ENCODE data around the gene GPR61.

The GPR61 gene

GRCh38 chr1:109541102-109541501 is 1.4 kb downstream of the GPR61 start:
- no peak for DNase-seq
- Histone ChIP-seq H3K4me3 (ENCODE audit: low read depth, low read length) (no peak overlapping the region), H3K27ac (no peak overlapping the region), H3K27me3 (replicated peaks) (no peaks in the 10 kb centered on the region), H3K36me3 (replicated peaks) (no peaks in the 10 kb centered on the region)
- no peak for TF ChIP-seq CTCF (IDR thresholded peaks at IDR 0.05; ENCODE audit: low read depth, low read length, missing control alignments)
- in situ Hi-C loops (cut with HindIII; ENCODE audit: low pct_ligation_motif_present, low sequenced_read_pairs): no loop called here

- H3K4me3 ChIP-seq (ENCODE audit: low read depth, low read length): no peak overlapping the region
- in situ Hi-C loops (cut with HindIII; ENCODE audit: low pct_ligation_motif_present, low sequenced_read_pairs): no loop called here
- H3K36me3 ChIP-seq (replicated peaks): no peaks in the 10 kb centered on the region
- H3K27ac ChIP-seq: no peak overlapping the region
- DNase-seq: no peak
- no peak for TF ChIP-seq CTCF (IDR thresholded peaks at IDR 0.05; ENCODE audit: low read depth, low read length, missing control alignments)
- no peaks in the 10 kb centered on the region for H3K27me3 ChIP-seq (replicated peaks)
Measured at GRCh38 chr1:109542657-109543056, 3.0 kb downstream of the GPR61 start.

DNA sequence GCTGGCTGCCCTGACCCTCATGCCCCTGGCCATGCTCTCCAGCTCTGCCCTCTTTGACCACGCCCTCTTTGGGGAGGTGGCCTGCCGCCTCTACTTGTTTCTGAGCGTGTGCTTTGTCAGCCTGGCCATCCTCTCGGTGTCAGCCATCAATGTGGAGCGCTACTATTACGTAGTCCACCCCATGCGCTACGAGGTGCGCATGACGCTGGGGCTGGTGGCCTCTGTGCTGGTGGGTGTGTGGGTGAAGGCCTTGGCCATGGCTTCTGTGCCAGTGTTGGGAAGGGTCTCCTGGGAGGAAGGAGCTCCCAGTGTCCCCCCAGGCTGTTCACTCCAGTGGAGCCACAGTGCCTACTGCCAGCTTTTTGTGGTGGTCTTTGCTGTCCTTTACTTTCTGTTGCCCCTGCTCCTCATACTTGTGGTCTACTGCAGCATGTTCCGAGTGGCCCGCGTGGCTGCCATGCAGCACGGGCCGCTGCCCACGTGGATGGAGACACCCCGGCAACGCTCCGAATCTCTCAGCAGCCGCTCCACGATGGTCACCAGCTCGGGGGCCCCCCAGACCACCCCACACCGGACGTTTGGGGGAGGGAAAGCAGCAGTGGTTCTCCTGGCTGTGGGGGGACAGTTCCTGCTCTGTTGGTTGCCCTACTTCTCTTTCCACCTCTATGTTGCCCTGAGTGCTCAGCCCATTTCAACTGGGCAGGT is 3.8 kb downstream of the GPR61 start:
- no peaks in the 10 kb centered on the region for H3K36me3 ChIP-seq (replicated peaks)
- no peak for TF ChIP-seq CTCF (IDR thresholded peaks at IDR 0.05; ENCODE audit: low read depth, low read length, missing control alignments)
- DNase-seq: no peak
- no peak overlapping the region for H3K27ac ChIP-seq
- no peak overlapping the region for H3K4me3 ChIP-seq (ENCODE audit: low read depth, low read length)
- in situ Hi-C loops (cut with HindIII; ENCODE audit: low pct_ligation_motif_present, low sequenced_read_pairs): no loop called here
- no peaks in the 10 kb centered on the region for H3K27me3 ChIP-seq (replicated peaks)

GRCh38 chr1:109543988-109544735 is 4.5 kb downstream of the GPR61 start:
- TF ChIP-seq CTCF (IDR thresholded peaks at IDR 0.05; ENCODE audit: low read depth, low read length, missing control alignments): no peak
- no peak for DNase-seq
- no peak overlapping the region for H3K4me3 ChIP-seq (ENCODE audit: low read depth, low read length)
- in situ Hi-C loops (cut with HindIII; ENCODE audit: low pct_ligation_motif_present, low sequenced_read_pairs): no loop called here
- H3K27me3 ChIP-seq (replicated peaks): no peaks in the 10 kb centered on the region
- no peaks in the 10 kb centered on the region for H3K36me3 ChIP-seq (replicated peaks)
- H3K27ac ChIP-seq: no peak overlapping the region

DNA sequence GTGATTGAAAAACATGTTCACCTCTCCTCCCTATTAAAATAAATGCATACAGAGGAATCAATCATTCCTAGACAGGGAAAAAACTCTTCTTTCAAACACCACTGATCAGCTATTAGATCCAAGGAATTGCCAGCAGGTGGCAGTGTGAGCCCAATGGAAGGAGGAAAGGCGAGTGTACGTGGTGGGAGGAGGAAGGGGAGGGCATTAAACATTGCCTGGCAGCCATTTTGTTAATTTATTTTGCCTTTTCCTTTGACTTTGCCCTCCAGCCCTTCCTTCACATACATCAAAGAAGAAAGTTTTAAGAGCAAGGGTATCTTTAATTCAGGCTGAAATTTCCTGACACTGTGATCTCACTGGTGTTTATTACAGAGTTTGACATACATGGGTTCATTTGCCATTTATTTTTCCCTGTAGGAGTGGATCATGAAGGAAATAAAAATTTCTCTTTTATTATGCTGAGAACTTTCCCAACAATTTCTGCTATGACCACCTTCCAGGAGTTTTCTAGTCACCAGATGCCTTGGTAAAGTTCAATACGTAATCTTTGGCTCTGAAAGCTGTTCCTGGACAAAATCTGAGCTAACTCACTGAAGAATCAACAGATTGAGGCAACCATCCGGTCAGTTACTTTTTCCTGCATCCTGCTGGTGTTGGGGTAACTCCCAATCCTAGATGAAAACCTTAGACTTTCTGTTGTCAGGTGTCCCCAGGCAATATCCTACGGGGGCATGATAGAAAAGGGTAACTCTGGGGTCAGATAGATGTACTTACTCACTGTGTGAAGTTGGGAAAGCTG is 6.8 kb downstream of the GPR61 start:
- in situ Hi-C loops (cut with HindIII; ENCODE audit: low pct_ligation_motif_present, low sequenced_read_pairs): no loop called here
- H3K4me3 ChIP-seq (ENCODE audit: low read depth, low read length): peak overlapping the region; percentile 97

More for the DNA sequence above, 6.8 kb downstream of the GPR61 start:
- Histone ChIP-seq H3K27ac (peak overlapping the region; percentile 73), H3K36me3 (replicated peaks) (no peaks in the 10 kb centered on the region), H3K27me3 (replicated peaks) (no peaks in the 10 kb centered on the region)
- DNase-seq: peak; percentile 84
- peak; percentile 85 for TF ChIP-seq CTCF (IDR thresholded peaks at IDR 0.05; ENCODE audit: low read depth, low read length, missing control alignments)

All from brain microvascular endothelial cell (primary cell).